ENCODE results near the gene UBE2G1. TPM values are rescaled to one million over a fixed set of nuclear protein-coding genes. Genes with fewer than 3 reads are reported as not detected.

UBE2G1 gene
- total RNA-seq, 1 experiment from 2014 or later = 65.1 TPM

DNA sequence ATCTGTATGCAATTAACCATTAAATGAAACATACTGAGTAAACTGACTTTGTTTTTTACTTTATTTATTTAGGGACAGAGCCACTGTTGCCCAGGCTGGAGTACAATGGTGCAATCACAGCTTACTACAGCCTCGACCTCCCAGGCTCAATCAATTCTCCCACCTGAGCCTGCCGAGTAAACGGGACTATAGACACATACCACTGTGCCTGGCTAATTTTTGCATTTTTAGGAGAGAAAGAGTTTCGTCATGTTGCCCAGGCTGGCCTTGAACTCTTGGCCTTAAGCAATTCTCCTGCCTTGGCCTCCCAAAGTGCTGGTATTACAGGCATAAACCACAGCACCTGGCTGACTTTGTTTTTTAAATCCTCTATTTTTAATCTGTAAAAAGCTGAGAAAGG lies 145.3 kb downstream of the UBE2G1 start:
- H3K27ac Mint-ChIP-seq (ENCODE audit: low read depth, unreplicated experiment) = no peak overlapping the region

GRCh38 chr17:4220655-4221054 lies 145.8 kb downstream of the UBE2G1 start:
- ChIA-PET CTCF (interaction anchor here (1.5 to 2.5 kb wide), 3 partner anchors 10 to 200 kb away, joined by 3 to 10 read pairs (median 4); no protein-coding TSS in a partner anchor), POLR2A (interaction anchor here (2.2 to 2.7 kb wide), 3 partner anchors 9 to 43 kb away, joined by 11 to 30 read pairs (median 12); partner anchors contain the start of gene ANKFY1)
- no peak for DNase-seq (ENCODE audit: unreplicated experiment)
- Mint-ChIP-seq H3K4me3 (ENCODE audit: unreplicated experiment) (no peak overlapping the region), H3K27me3 (ENCODE audit: insufficient read depth, unreplicated experiment) (no peaks in the 10 kb centered on the region), H3K9me3 (ENCODE audit: unreplicated experiment) (no peaks in the 10 kb centered on the region), H3K4me1 (ENCODE audit: insufficient read depth, unreplicated experiment) (peaks cover under 1% of the 10 kb centered on the region), H3K36me3 (ENCODE audit: insufficient read depth, unreplicated experiment) (peaks cover 24% of the 10 kb centered on the region), H3K27ac (ENCODE audit: low read depth, unreplicated experiment) (no peak overlapping the region)
- no TSS peak for BruUV-seq (replicated peaks)
- no peak for TF ChIP-seq CTCF (IDR thresholded peaks at IDR 0.05; ENCODE audit: unreplicated experiment)
- intact Hi-C loops (cut with micrococcal nuclease) = no loop called here

More for the DNA sequence above, 145.3 kb downstream of the UBE2G1 start:
- ChIA-PET POLR2A (interaction anchor here (0.7 to 1.1 kb wide), 2 partner anchors 12 to 1131 kb away, joined by 3 read pairs; no protein-coding TSS in a partner anchor), CTCF (no interaction called here)
- Mint-ChIP-seq H3K27me3 (ENCODE audit: insufficient read depth, unreplicated experiment) (no peaks in the 10 kb centered on the region), H3K4me1 (ENCODE audit: insufficient read depth, unreplicated experiment) (no peaks in the 10 kb centered on the region), H3K9me3 (ENCODE audit: unreplicated experiment) (no peaks in the 10 kb centered on the region), H3K4me3 (ENCODE audit: unreplicated experiment) (no peak overlapping the region), H3K36me3 (ENCODE audit: insufficient read depth, unreplicated experiment) (peaks cover 26% of the 10 kb centered on the region)
- DNase-seq (ENCODE audit: unreplicated experiment) = no peak
- intact Hi-C loops (cut with micrococcal nuclease) = no loop called here
- TF ChIP-seq CTCF (IDR thresholded peaks at IDR 0.05; ENCODE audit: unreplicated experiment) = no peak
- BruUV-seq (replicated peaks) = no TSS peak

Other genes with a start within 250 kb of the UBE2G1 start
- gene ZZEF1, start 223.6 kb downstream of the UBE2G1 start, total RNA-seq (2022) = 35.0 and 37.9 TPM in 2 replicates
- gene CYB5D2, start 223.5 kb downstream of the UBE2G1 start, total RNA-seq (2022) = 13.8 and 17.6 TPM in 2 replicates
- gene ANKFY1, start 102.7 kb downstream of the UBE2G1 start, total RNA-seq (2022) = 34.9 and 42.8 TPM in 2 replicates
- not detected in 2 replicates for gene SPNS3, start 67.3 kb upstream of the UBE2G1 start, total RNA-seq (2022)
- not detected in 2 replicates for gene SPNS2, start 132.2 kb upstream of the UBE2G1 start, total RNA-seq (2022)
- 78.3 and 123 TPM in 2 replicates for gene MYBBP1A, start 188.7 kb upstream of the UBE2G1 start, total RNA-seq (2022)
- not detected in 2 replicates for gene GGT6, start 193.9 kb upstream of the UBE2G1 start, total RNA-seq (2022)
- gene SMTNL2, start 217.9 kb upstream of the UBE2G1 start, total RNA-seq (2022) = not detected in 2 replicates